H1 (cell line): ENCODE data around the gene IL1RL1. TPM values are rescaled to one million over a fixed set of nuclear protein-coding genes. Genes with fewer than 3 reads are reported as not detected.

Experiments
- CTCF ChIA-PET: fragments of 300-600 bp; sonication (Branson Sonifier 250); formaldehyde crosslinking; loops from one replicate; lab custom pipeline; 2021; ENCODE audit not compliant: partially characterized antibody; lab: Charles Lee
- POLR2A ChIA-PET: fragments of 300-600 bp; sonication (Branson Sonifier 250); formaldehyde crosslinking; loops from one replicate; lab custom pipeline; 2021; ENCODE audit warnings: inconsistent platforms; ENCODE audit not compliant: partially characterized antibody; lab: Charles Lee
- DNase-seq, 2 experiments: peaks; one replicate each; pipeline versions ENCODE4 v3.0.0 to v3.0.0-alpha.2; 2010 to 2022; ENCODE audit warnings: low spot score in 2 of 2, low read depth in 1 of 2, mixed read lengths in 1 of 2
- FAIRE-seq: peaks from 2 replicates; lab custom pipeline; 2011; peaks lifted over from hg19 to GRCh38; lab: Jason Lieb, UNC
- H2AFZ ChIP-seq: 2 replicates; pipeline ENCODE4 v1.8.1; 2012; ENCODE audit warnings: low read length, inconsistent platforms
- H2AK5ac ChIP-seq: 2 replicates; pipeline ENCODE4 v1.6.1; 2013; ENCODE audit warnings: low read depth, low read length
- H2BK120ac ChIP-seq: replicated peaks from 2 replicates; pipeline ENCODE3; 2013; ENCODE audit warnings: low read depth, low read length, inconsistent platforms
- H2BK12ac ChIP-seq: 2 replicates; pipeline ENCODE4 v1.6.1; 2013; ENCODE audit warnings: low read depth, low read length
- H2BK15ac ChIP-seq: 2 replicates; pipeline ENCODE4 v1.6.1; 2013; ENCODE audit warnings: low read length
- H2BK20ac ChIP-seq: 2 replicates; pipeline ENCODE4 v1.6.1; 2013; ENCODE audit warnings: low read length
- H2BK5ac ChIP-seq: 2 replicates; pipeline ENCODE4 v1.6.1; 2013; ENCODE audit warnings: low read depth, low read length
- H3K14ac ChIP-seq: 2 replicates; pipeline ENCODE4 v1.6.1; 2013; ENCODE audit warnings: inconsistent platforms; ENCODE audit not compliant: insufficient read length
- H3K18ac ChIP-seq: 2 replicates; pipeline ENCODE4 v1.6.1; 2013; ENCODE audit warnings: low read length; ENCODE audit errors: extremely low read depth
- H3K23ac ChIP-seq: 2 replicates; pipeline ENCODE4 v1.6.1; 2013; ENCODE audit warnings: inconsistent platforms; ENCODE audit not compliant: insufficient read length
- H3K23me2 ChIP-seq: 2 replicates; pipeline ENCODE4 v1.6.1; 2013; ENCODE audit warnings: low read depth, low read length
- H3K27ac ChIP-seq: 2 replicates; pipeline ENCODE4 v1.6.1; 2011; ENCODE audit warnings: low read depth, low read length, inconsistent platforms
- H3K27me3 ChIP-seq, 4 experiments: replicated peaks in 1 of 4; 1 replicate in 1 of 4; 2 replicates in 3 of 4; pipeline versions ENCODE4 v1.6.1 to v1.8.1; 2011 to 2013; ENCODE audit warnings: low read length in 3 of 4, mild to moderate bottlenecking in 3 of 4, inconsistent platforms in 2 of 4, mixed read lengths in 2 of 4, moderate library complexity in 1 of 4; ENCODE audit not compliant: control insufficient read depth in 3 of 4, insufficient read depth in 3 of 4; ENCODE audit errors: extremely low read depth in 1 of 4
- H3K36me3 ChIP-seq, 4 experiments: 2 replicates each; pipeline versions ENCODE4 v1.6.1 to v1.8.1; 2011 to 2013; ENCODE audit warnings: mild to moderate bottlenecking in 4 of 4, low read length in 3 of 4, moderate library complexity in 2 of 4, control low read depth in 1 of 4, inconsistent platforms in 1 of 4; ENCODE audit not compliant: insufficient read depth in 4 of 4, control insufficient read depth in 2 of 4
- H3K4ac ChIP-seq: replicated peaks from 2 replicates; pipeline ENCODE3; 2013; ENCODE audit warnings: low read length, low read depth, mixed read lengths, inconsistent platforms; ENCODE audit not compliant: insufficient read length
- H3K4me1 ChIP-seq, 4 experiments: replicated peaks in 1 of 4; 1 replicate in 1 of 4; 2 replicates in 3 of 4; pipeline versions ENCODE4 v1.6.1 to v1.8.1; 2011 to 2013; ENCODE audit warnings: low read length in 3 of 4, inconsistent platforms in 2 of 4, mixed read lengths in 1 of 4; ENCODE audit not compliant: insufficient read depth in 4 of 4, control insufficient read depth in 3 of 4
- H3K4me2 ChIP-seq, 2 experiments: 2 replicates each; pipeline versions ENCODE4 v1.6.1 to v1.8.1; 2011 to 2013; ENCODE audit warnings: low read depth in 2 of 2, low read length in 2 of 2, control low read depth in 1 of 2, inconsistent platforms in 1 of 2, mild to moderate bottlenecking in 1 of 2; ENCODE audit not compliant: insufficient read depth in 1 of 2
- H3K4me3 ChIP-seq, 4 experiments: fragments of 200-600, 300-600 bp in 1 of 4; sonication (generic), shearing (Covaris generic), sonication (Bioruptor Twin) in 1 of 4; 2 replicates each; pipeline versions ENCODE4 v1.5.1 to v1.8.1; 2011 to 2016; ENCODE audit warnings: low read length in 4 of 4, low read depth in 3 of 4, control low read depth in 2 of 4, inconsistent platforms in 2 of 4, mild to moderate bottlenecking in 2 of 4, mixed read lengths in 1 of 4, moderate library complexity in 1 of 4; ENCODE audit not compliant: insufficient read depth in 2 of 4; ENCODE audit errors: extremely low read depth in 1 of 4
- H3K56ac ChIP-seq: replicated peaks from 2 replicates; pipeline ENCODE3; 2013; ENCODE audit warnings: low read depth, mild to moderate bottlenecking, mixed read lengths, low read length, inconsistent platforms; ENCODE audit not compliant: insufficient read length
- H3K79me1 ChIP-seq: 2 replicates; pipeline ENCODE4 v1.6.1; 2013; ENCODE audit warnings: low read depth, low read length, control low read depth
- H3K79me2 ChIP-seq, 2 experiments: 2 replicates each; pipeline versions ENCODE4 v1.6.1 to v1.8.1; 2012 to 2013; ENCODE audit warnings: low read length in 2 of 2, mild to moderate bottlenecking in 2 of 2, inconsistent platforms in 1 of 2; ENCODE audit not compliant: insufficient read depth in 2 of 2, control insufficient read depth in 1 of 2
- H3K9ac ChIP-seq, 4 experiments: replicated peaks in 1 of 4; 1 replicate in 1 of 4; 2 replicates in 3 of 4; pipeline versions ENCODE4 v1.6.1 to v1.8.1; 2011 to 2013; ENCODE audit warnings: low read depth in 3 of 4, low read length in 3 of 4, control low read depth in 2 of 4, mild to moderate bottlenecking in 2 of 4, moderate library complexity in 2 of 4, inconsistent platforms in 1 of 4; ENCODE audit errors: extremely low read depth in 1 of 4
- H3K9me3 ChIP-seq, 2 experiments: 2 replicates each; pipeline versions ENCODE4 v1.6.1 to v1.8.1; 2012 to 2013; ENCODE audit warnings: mild to moderate bottlenecking in 2 of 2, moderate library complexity in 2 of 2, control low read depth in 1 of 2, inconsistent platforms in 1 of 2, low read depth in 1 of 2, low read length in 1 of 2, mixed read lengths in 1 of 2; ENCODE audit not compliant: insufficient read depth in 2 of 2
- H4K20me1 ChIP-seq, 2 experiments: replicated peaks in 1 of 2; 2 replicates each; pipeline versions ENCODE3 to v1.8.1; 2011 to 2013; ENCODE audit warnings: inconsistent platforms in 2 of 2, low read length in 2 of 2, mild to moderate bottlenecking in 1 of 2; ENCODE audit not compliant: insufficient read depth in 2 of 2, control insufficient read depth in 1 of 2
- H4K5ac ChIP-seq: 2 replicates; pipeline ENCODE4 v1.6.1; 2013; ENCODE audit warnings: low read length, low read depth, mixed read lengths, inconsistent platforms; ENCODE audit not compliant: insufficient read length
- H4K8ac ChIP-seq: 2 replicates; pipeline ENCODE4 v1.8.0; 2013; ENCODE audit warnings: mild to moderate bottlenecking, moderate library complexity, low read length, inconsistent platforms; ENCODE audit not compliant: insufficient read depth; ENCODE audit errors: extremely low read depth
- H4K91ac ChIP-seq: replicated peaks from 2 replicates; pipeline ENCODE3; 2013; ENCODE audit warnings: low read length, mixed read lengths, inconsistent platforms; ENCODE audit not compliant: insufficient read length
- CBX8 ChIP-seq: fragments of 300-800, 300-1000 bp; sonication (generic); IDR thresholded peaks from 2 replicates; pipeline ENCODE4 v1.7.1; 2016; ENCODE audit warnings: low read depth, low read length, borderline replicate concordance
- GABPA ChIP-seq: IDR thresholded peaks from 2 replicates; pipeline ENCODE4 v1.6.1; 2011; ENCODE audit warnings: mild to moderate bottlenecking, low read length, moderate library complexity, borderline replicate concordance; ENCODE audit not compliant: insufficient read depth
- HDAC2 ChIP-seq, 2 experiments: fragments of 300-600 bp in 1 of 2; sonication (generic) in 1 of 2; IDR thresholded peaks; 2 replicates each; pipeline ENCODE4 v1.6.1; 2011 to 2012; ENCODE audit warnings: low read depth in 2 of 2, low read length in 2 of 2, mild to moderate bottlenecking in 2 of 2, moderate library complexity in 2 of 2, borderline replicate concordance in 1 of 2, inconsistent platforms in 1 of 2
- PHF8 ChIP-seq: fragments of 200-600 bp; sonication (generic); conservative IDR thresholded peaks from 2 replicates; pipeline ENCODE4 v1.7.1; 2012; ENCODE audit warnings: low read depth, mild to moderate bottlenecking, inconsistent platforms, low read length, moderate library complexity
- WGBS, 2 experiments: shearing (Covaris generic) in 1 of 2; methylation state at CpG; one replicate each; pipeline versions ENCODE4 v1.1.6 to v1.1.7; 2013 to 2015; ENCODE audit warnings: low lambda C conversion rate in 2 of 2, mixed read lengths in 2 of 2, inconsistent platforms in 1 of 2, low coverage in 1 of 2, missing lambda C conversion rate in 1 of 2; ENCODE audit not compliant: insufficient replicate concordance in 2 of 2, insufficient coverage in 1 of 2, insufficient read length in 1 of 2; ENCODE audit errors: extremely low coverage in 1 of 2, missing lambda C conversion rate in 1 of 2; 5-methylcytosine and 5-hydroxymethylcytosine counted together
- polyA plus RNA-seq, 7 experiments: library from polyadenylated mRNA; depleted of rRNA in 3 of 7; stranded (reverse) in 5 of 7; unstranded in 2 of 7; fragments of >200 nt in 5 of 7; fragments of 200-250 nt in 2 of 7; gene quantifications; 1 replicate in 5 of 7; 2 replicates in 1 of 7; 4 replicates in 1 of 7; pipeline versions ENCODE4 v1.2.1 to v1.2.3, GENCODE V29; 2011 to 2013; ENCODE audit warnings: missing spikeins in 2 of 7, mixed read lengths in 2 of 7
- total RNA-seq: library from RNA; stranded (reverse); fragmentation: NEBNext Ultra II Directional; extraction: Animal tissue kit (Norgen Biotek cat#: 25700); gene quantifications from 2 replicates; pipeline ENCODE4 v1.2.1, GENCODE V29; 2021
- TF ChIP-seq, protein P1 (sequence below): IDR thresholded peaks from 2 replicates; pipeline ENCODE4 v1.6.1; 2011; ENCODE audit warnings: low read length, improper control_type of control experiment

The IL1RL1 gene
- total and polyA plus RNA-seq, 2 of the 8 experiments (the other 6 are each of a cell fraction or from before 2014, with no cell fraction given), result not detected

- DNase-seq (no peak), FAIRE-seq (no peak)
- 90% methylated on average over 8 of the region's 8 CpGs; no CpG with 5 or more reads in 1 of the 2 experiments for WGBS, 2 experiments
These were observed 24.6 kb downstream of the IL1RL1 start for GRCh38 chr2:102335871-102336366.

More at GRCh38 chr2:102335871-102336366, 24.6 kb downstream of the IL1RL1 start:
- no peaks in the 10 kb centered on the region for H4K20me1 ChIP-seq
- no peak overlapping the region for H2BK15ac ChIP-seq
- H3K23ac ChIP-seq, result no peak overlapping the region
- H3K14ac ChIP-seq, result no peak overlapping the region
- peaks cover 0 to 1% (median 0%) of the 10 kb centered on the region in 4 experiments; a peak in 1 of 7 replicates for H3K27me3 ChIP-seq
- no peak overlapping the region for H3K4me2 ChIP-seq
- CTCF ChIA-PET, result interaction anchor here (0.5 to 2.0 kb wide), 2 partner anchors 22 to 34 kb away, joined by 3 to 5 read pairs; no protein-coding TSS in a partner anchor
- H3K9ac ChIP-seq, result no peak overlapping the region
- no peaks in the 10 kb centered on the region for H3K23me2 ChIP-seq
- H3K79me2 ChIP-seq, result no peaks in the 10 kb centered on the region
- H4K91ac ChIP-seq, result no peak overlapping the region
- no peak overlapping the region for H2BK120ac ChIP-seq
- no peak overlapping the region for H3K56ac ChIP-seq
- H2BK20ac ChIP-seq, result no peak overlapping the region
- no peak overlapping the region for H3K4me3 ChIP-seq
- POLR2A ChIA-PET, result interaction anchor here (1.0 kb wide), 1 partner anchor 15 kb away, joined by 3 read pairs; no protein-coding TSS in a partner anchor
- H3K79me1 ChIP-seq, result no peaks in the 10 kb centered on the region
- TF ChIP-seq PHF8 (no peak), CBX8 (no peak), GABPA (no peak), HDAC2 (IDR thresholded peaks at IDR 0.05; ENCODE audit: borderline replicate concordance in 1 of 2, low read depth in 2 of 2, low read length in 2 of 2) (no peak)
- TF ChIP-seq, protein P1, sequence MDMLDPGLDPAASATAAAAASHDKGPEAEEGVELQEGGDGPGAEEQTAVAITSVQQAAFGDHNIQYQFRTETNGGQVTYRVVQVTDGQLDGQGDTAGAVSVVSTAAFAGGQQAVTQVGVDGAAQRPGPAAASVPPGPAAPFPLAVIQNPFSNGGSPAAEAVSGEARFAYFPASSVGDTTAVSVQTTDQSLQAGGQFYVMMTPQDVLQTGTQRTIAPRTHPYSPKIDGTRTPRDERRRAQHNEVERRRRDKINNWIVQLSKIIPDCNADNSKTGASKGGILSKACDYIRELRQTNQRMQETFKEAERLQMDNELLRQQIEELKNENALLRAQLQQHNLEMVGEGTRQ, result no peak
- TF ChIP-seq, all 59 proteins: peak for 0
- no peak overlapping the region for H3K27ac ChIP-seq
- no peaks in the 10 kb centered on the region for H3K9me3 ChIP-seq
- H2BK12ac ChIP-seq, result no peak overlapping the region
- no peak overlapping the region for H2AFZ ChIP-seq
- no peaks in the 10 kb centered on the region for H3K36me3 ChIP-seq
- no peak overlapping the region for H3K4ac ChIP-seq
- no peak overlapping the region for H2AK5ac ChIP-seq
- no peaks in the 10 kb centered on the region for H3K4me1 ChIP-seq
- H4K8ac ChIP-seq, result no peak overlapping the region
- no peak overlapping the region for H4K5ac ChIP-seq
- H2BK5ac ChIP-seq, result no peak overlapping the region
- H3K18ac ChIP-seq, result no peak overlapping the region
